A673 (cell line): ENCODE data around the gene AIMP1.

Experiments
- EZH2 ChIP-seq: fragments of 200-600 bp; sonication (generic); IDR thresholded peaks from 2 replicates; pipeline ENCODE4 v1.6.1; 2017; ENCODE audit warnings: borderline replicate concordance, low read depth, mild to moderate bottlenecking, mixed read lengths, antibody characterized with exemption, low read length; ENCODE audit not compliant: poor library complexity, severe bottlenecking
- TF ChIP-seq, protein P1 (sequence below): fragments of 300-800, 200-600 bp; sonication (generic); conservative IDR thresholded peaks from 2 replicates; pipeline ENCODE4 v1.5.1; 2017; ENCODE audit warnings: low read depth, mild to moderate bottlenecking, antibody characterized with exemption, low read length, moderate library complexity, mixed read lengths

DNA sequence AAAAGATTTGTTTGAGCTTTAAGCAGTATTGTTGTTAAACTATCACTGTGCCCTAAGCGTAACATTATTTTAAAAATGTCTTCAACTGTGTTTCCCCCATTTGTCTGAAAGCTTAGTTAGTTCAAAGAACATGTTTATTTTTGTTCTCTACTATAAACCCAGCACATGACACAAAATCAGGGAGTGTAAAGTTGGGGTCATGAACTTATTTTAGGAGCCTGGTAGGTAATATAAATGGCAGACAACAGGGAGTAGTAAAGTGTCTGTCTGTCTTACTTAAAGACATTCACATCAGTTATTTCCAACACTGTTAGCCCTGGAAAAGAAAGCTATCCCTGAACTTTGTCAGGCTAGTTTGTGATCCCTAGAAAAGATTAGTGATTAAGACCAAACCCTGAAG, 3.9 kb downstream of the AIMP1 start:
- TF ChIP-seq, protein P1, sequence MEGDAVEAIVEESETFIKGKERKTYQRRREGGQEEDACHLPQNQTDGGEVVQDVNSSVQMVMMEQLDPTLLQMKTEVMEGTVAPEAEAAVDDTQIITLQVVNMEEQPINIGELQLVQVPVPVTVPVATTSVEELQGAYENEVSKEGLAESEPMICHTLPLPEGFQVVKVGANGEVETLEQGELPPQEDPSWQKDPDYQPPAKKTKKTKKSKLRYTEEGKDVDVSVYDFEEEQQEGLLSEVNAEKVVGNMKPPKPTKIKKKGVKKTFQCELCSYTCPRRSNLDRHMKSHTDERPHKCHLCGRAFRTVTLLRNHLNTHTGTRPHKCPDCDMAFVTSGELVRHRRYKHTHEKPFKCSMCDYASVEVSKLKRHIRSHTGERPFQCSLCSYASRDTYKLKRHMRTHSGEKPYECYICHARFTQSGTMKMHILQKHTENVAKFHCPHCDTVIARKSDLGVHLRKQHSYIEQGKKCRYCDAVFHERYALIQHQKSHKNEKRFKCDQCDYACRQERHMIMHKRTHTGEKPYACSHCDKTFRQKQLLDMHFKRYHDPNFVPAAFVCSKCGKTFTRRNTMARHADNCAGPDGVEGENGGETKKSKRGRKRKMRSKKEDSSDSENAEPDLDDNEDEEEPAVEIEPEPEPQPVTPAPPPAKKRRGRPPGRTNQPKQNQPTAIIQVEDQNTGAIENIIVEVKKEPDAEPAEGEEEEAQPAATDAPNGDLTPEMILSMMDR: no peak
- TF ChIP-seq EZH2: no peak
